PC-9 (cell line): ENCODE results near the gene KRTAP4-4. TPM values are rescaled to one million over a fixed set of nuclear protein-coding genes. Genes with fewer than 3 reads are reported as not detected.
"Not testable (repeated sequence)": the region's sequence is repeated elsewhere in the genome, so short reads cannot be mapped to it uniquely, and the experiment has no call there.

Experiments
- BruUV-seq: library from RNA; stranded (reverse); fragments of 400-500 nt; replicated peaks from 2 replicates; lab custom pipeline; 2021; lab: Mats Ljungman, UMichigan
- CTCF ChIA-PET: fragments of 300-600 bp; sonication (Branson Sonifier 250); formaldehyde crosslinking; loops from one replicate; lab custom pipeline; 2022; ENCODE audit warnings: antibody characterized with exemption; lab: Charles Lee
- POLR2A ChIA-PET: fragments of 300-600 bp; sonication (Branson Sonifier 250); formaldehyde crosslinking; loops from one replicate; lab custom pipeline; 2022; ENCODE audit warnings: antibody characterized with exemption; ENCODE audit not compliant: unreplicated experiment; lab: Charles Lee
- DNase-seq, 2 experiments: peaks; one replicate each; pipeline versions ENCODE4 v3.0.0 to v3.0.0-alpha.2; 2015 to 2022; ENCODE audit warnings: mixed read lengths in 1 of 2
- H2AFZ ChIP-seq: fragments of 200-600 bp; sonication (generic); 2 replicates; pipeline ENCODE4 v1.8.1; 2017; ENCODE audit warnings: antibody characterized with exemption
- H3F3A ChIP-seq: fragments of 200-600 bp; sonication (generic); 2 replicates; pipeline ENCODE4 v1.8.1; 2017; ENCODE audit warnings: antibody characterized with exemption, mild to moderate bottlenecking, low read depth; ENCODE audit not compliant: insufficient read depth
- H3K27ac ChIP-seq: fragments of 200-600 bp; sonication (generic); 2 replicates; pipeline ENCODE4 v1.6.1; 2016; ENCODE audit warnings: mixed run types
- H3K27me3 ChIP-seq: fragments of 200-600 bp; sonication (generic); 2 replicates; pipeline ENCODE4 v1.6.1; 2016; ENCODE audit warnings: low read depth, mixed run types; ENCODE audit not compliant: insufficient read depth
- H3K36me3 ChIP-seq: fragments of 200-600 bp; sonication (generic); 2 replicates; pipeline ENCODE4 v1.6.1; 2016; ENCODE audit warnings: low read depth, mixed run types
- H3K4me1 ChIP-seq: fragments of 200-600 bp; sonication (generic); replicated peaks from 2 replicates; pipeline ENCODE4 v1.6.1; 2016; ENCODE audit warnings: mixed run types; ENCODE audit not compliant: insufficient read depth
- H3K4me2 ChIP-seq: fragments of 200-600 bp; sonication (generic); 2 replicates; pipeline ENCODE4 v1.6.1; 2017; ENCODE audit warnings: mixed run types
- H3K4me3 ChIP-seq: fragments of 200-600 bp; sonication (generic); 2 replicates; pipeline ENCODE4 v1.6.1; 2016; ENCODE audit warnings: mixed run types
- H3K79me2 ChIP-seq: fragments of 200-600 bp; sonication (generic); 2 replicates; pipeline ENCODE4 v1.6.1; 2017; ENCODE audit warnings: low read depth, mixed run types
- H3K9me2 ChIP-seq: fragments of 200-600 bp; sonication (generic); 2 replicates; pipeline ENCODE4 v1.8.1; 2017; ENCODE audit warnings: mild to moderate bottlenecking; ENCODE audit not compliant: insufficient read depth
- H3K9me3 ChIP-seq: fragments of 200-600 bp; sonication (generic); 2 replicates; pipeline ENCODE4 v1.8.1; 2016; ENCODE audit warnings: low read depth; ENCODE audit not compliant: insufficient read depth
- H4K20me1 ChIP-seq: fragments of 200-600 bp; sonication (generic); 2 replicates; pipeline ENCODE4 v1.8.1; 2017; ENCODE audit not compliant: insufficient read depth
- CTCF ChIP-seq: fragments of 200-600 bp; sonication (generic); conservative IDR thresholded peaks from 2 replicates; pipeline ENCODE4 v1.6.1; 2017; ENCODE audit warnings: mixed run types, antibody characterized with exemption, mild to moderate bottlenecking, moderate library complexity
- EZH2 ChIP-seq: fragments of 200-600 bp; sonication (generic); IDR thresholded peaks from 2 replicates; pipeline ENCODE4 v1.8.0; 2017; ENCODE audit warnings: antibody characterized with exemption, low read depth
- intact Hi-C: fragments of 100-400 bp; cut with micrococcal nuclease; formaldehyde crosslinking; loops from one replicate; pipeline ENCODE4 v1.10.0; 2022; ENCODE audit not compliant: unreplicated experiment
- total RNA-seq: library from RNA; stranded (reverse); gene quantifications from 2 replicates; pipeline ENCODE4 v1.2.3, GENCODE V29; 2021

Gene KRTAP4-4
- total RNA-seq, 1 experiment from 2014 or later, result not detected

- H3K36me3 ChIP-seq, result no peaks in the 10 kb centered on the region
- no peak for TF ChIP-seq CTCF
- TF ChIP-seq EZH2, result no peak
- ChIA-PET CTCF (no interaction called here), POLR2A (no interaction called here)
- BruUV-seq, result no TSS peak
- H3K9me2 ChIP-seq, result no peaks in the 10 kb centered on the region
- H3K4me3 ChIP-seq, result no peak overlapping the region
- no peak overlapping the region for H3K4me2 ChIP-seq
- H4K20me1 ChIP-seq, result no peaks in the 10 kb centered on the region
- no peaks in the 10 kb centered on the region for H3F3A ChIP-seq
- 0 out of 2 replicates have a peak, but pooled peaks cover 3% of the 10 kb centered on the region for H3K9me3 ChIP-seq
- H3K79me2 ChIP-seq, result no peaks in the 10 kb centered on the region
- no peak for DNase-seq
- H3K27ac ChIP-seq, result no peak overlapping the region
- H3K27me3 ChIP-seq, result no peaks in the 10 kb centered on the region
- H3K4me1 ChIP-seq, result no peaks in the 10 kb centered on the region; the same call in 1 of the 2 replicates
- H2AFZ ChIP-seq, result no peak overlapping the region
- intact Hi-C loops, result no loop called here
Observed at GRCh38 chr17:41118721-41119120, 41.8 kb downstream of the KRTAP4-4 start.

GRCh38 chr17:41117846-41118386 lies 42.6 kb downstream of the KRTAP4-4 start, which contains the start of gene KRTAP4-11:
TSS of gene KRTAP4-11 (minus strand) at chr17:41118373. CDS start at chr17:41118315, 58 bp downstream.
- H3K27ac ChIP-seq, H3K4me1 ChIP-seq, intact Hi-C loops, H3K9me2 ChIP-seq, H3F3A ChIP-seq, H4K20me1 ChIP-seq, CTCF ChIA-PET, H3K4me3 ChIP-seq, POLR2A ChIA-PET, H3K79me2 ChIP-seq, H2AFZ ChIP-seq, H3K36me3 ChIP-seq, H3K4me2 ChIP-seq, DNase-seq, H3K27me3 ChIP-seq, H3K9me3 ChIP-seq, BruUV-seq: not testable (repeated sequence)

GRCh38 chr17:41116297-41116696 lies 44.3 kb downstream of the KRTAP4-4 start:
- BruUV-seq, result no TSS peak
- ChIA-PET CTCF (interaction anchor here (0.6 kb wide), 1 partner anchor 428 kb away, joined by 3 read pairs; no protein-coding TSS in a partner anchor), POLR2A (no interaction called here)
- Histone ChIP-seq H3K4me2 (no peak overlapping the region), H3F3A (no peaks in the 10 kb centered on the region), H3K79me2 (no peaks in the 10 kb centered on the region), H3K9me2 (no peaks in the 10 kb centered on the region), H4K20me1 (no peaks in the 10 kb centered on the region), H3K36me3 (no peaks in the 10 kb centered on the region), H3K9me3 (peaks cover 8% of the 10 kb centered on the region), H3K4me3 (no peak overlapping the region), H3K4me1 (no peaks in the 10 kb centered on the region), H2AFZ (no peak overlapping the region), H3K27ac (no peak overlapping the region), H3K27me3 (no peaks in the 10 kb centered on the region)
- intact Hi-C loops, result no loop called here
- no peak for DNase-seq
- TF ChIP-seq CTCF (no peak), EZH2 (no peak)
